Activated T-cell treated with anti-CD3 and anti-CD28 coated beads, Interleukin-2, amount 50 U/mL, for 24 hours (primary cell): Measurements from ENCODE around the gene NGB.
A peak's percentile ranks its signal among the peaks of the same experiment; 100 is the strongest.
"Not testable (repeated sequence)": the region's sequence is repeated elsewhere in the genome, so short reads cannot be mapped to it uniquely, and the experiment has no call there.

Experiments used
- DNase-seq: peaks from one replicate; pipeline ENCODE4 v3.0.0-alpha.2; 2020
- H3K27ac Mint-ChIP-seq: 2 replicates; pipeline ENCODE4 v1.8.0; 2020; ENCODE audit warnings: mild to moderate bottlenecking, mixed read lengths
- H3K27me3 Mint-ChIP-seq: 2 replicates; pipeline ENCODE4 v1.8.0; 2020; ENCODE audit warnings: mixed read lengths
- H3K36me3 Mint-ChIP-seq: 2 replicates; pipeline ENCODE4 v1.8.0; 2020; ENCODE audit warnings: low read depth, mixed read lengths
- H3K4me1 Mint-ChIP-seq: 2 replicates; pipeline ENCODE4 v1.8.0; 2020; ENCODE audit warnings: low read depth, mixed read lengths
- H3K4me3 Mint-ChIP-seq: 2 replicates; pipeline ENCODE4 v1.8.0; 2020; ENCODE audit warnings: mild to moderate bottlenecking, moderate library complexity, mixed read lengths
- H3K9me3 Mint-ChIP-seq: 2 replicates; pipeline ENCODE4 v1.8.0; 2020; ENCODE audit warnings: mixed read lengths

NGB gene

DNA sequence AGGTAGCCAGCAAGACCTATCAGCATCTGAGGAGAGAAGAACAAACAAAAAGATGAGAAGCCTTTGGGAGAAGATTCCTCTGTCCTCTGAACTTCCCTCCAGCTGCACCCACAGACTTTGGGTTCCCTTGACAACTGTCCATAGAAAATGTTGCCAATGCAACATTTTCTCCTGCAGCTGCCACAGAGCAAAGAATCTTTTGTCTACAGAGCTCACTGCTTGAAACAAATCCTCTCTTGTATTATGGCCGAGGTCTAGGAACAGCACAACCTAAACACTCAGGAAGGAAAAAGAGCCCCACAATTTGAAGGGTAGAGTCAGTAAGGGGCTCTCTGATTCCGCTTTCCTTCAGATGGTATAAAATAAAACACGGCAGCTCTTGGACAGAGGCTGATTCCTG, 35.4 kb upstream of the NGB start:
- Mint-ChIP-seq H3K4me3 (no peak overlapping the region), H3K36me3 (peaks cover 19% of the 10 kb centered on the region), H3K27ac (no peak overlapping the region), H3K9me3 (no peaks in the 10 kb centered on the region), H3K4me1 (peaks cover 37% of the 10 kb centered on the region), H3K27me3 (no peaks in the 10 kb centered on the region)
- no peak for DNase-seq

DNA sequence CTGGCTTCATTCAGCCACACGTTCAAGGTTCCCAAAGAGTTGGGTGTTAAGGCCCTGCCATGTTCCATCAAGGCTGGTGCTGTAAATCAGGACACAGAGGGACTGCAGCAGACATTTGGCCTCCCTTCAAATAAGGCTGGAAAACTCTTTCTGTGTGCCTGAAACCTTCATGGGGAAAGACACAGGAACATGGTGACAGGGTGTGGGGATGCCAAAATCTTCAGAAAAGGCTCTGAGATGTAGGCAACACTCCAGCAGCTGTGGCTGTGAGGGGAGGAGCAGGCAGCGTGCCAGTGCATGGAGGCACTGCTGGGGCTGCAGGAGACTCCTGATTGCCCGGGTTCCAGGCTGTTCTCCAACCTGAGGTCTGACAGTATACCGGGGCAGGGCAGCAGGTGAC, 34.7 kb upstream of the NGB start:
- Mint-ChIP-seq H3K4me1 (peaks cover 37% of the 10 kb centered on the region), H3K4me3 (no peak overlapping the region), H3K9me3 (no peaks in the 10 kb centered on the region), H3K27ac (no peak overlapping the region), H3K36me3 (peaks cover 22% of the 10 kb centered on the region), H3K27me3 (no peaks in the 10 kb centered on the region)
- no peak for DNase-seq

DNA sequence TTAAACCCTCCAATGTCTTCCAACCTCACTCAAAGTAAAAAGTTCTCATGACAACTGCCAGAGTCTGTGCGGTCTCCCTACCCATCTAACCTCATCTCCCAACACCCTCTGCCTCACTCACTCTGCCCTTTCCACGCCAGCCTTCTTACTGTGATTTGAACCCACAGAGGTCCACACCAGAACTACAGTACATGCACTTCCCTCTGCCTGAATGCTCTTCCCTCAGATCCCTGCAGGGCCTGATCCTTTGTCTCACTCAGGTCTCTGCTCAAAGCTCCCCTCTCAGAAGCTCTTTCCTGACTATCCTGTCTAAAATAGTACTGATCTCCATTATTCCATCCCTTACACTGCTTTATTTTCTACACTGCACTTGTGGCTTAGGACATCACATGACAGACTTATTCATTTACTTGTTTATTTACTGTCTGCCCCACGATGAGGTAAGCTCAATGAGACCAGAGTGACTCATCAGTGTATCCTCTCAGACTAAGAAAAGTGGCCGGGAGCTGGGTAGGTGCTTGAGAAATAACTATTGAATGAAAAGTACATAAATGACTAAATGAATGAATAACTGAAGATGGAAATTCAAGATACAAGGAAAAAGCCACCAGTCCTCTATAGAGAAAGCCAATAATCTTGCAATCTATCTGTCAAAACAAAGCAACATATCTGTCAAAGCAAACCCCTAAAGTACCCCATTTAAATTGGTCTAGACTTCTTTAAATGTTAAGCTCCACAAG, 32.6 kb upstream of the NGB start:
- H3K4me3 Mint-ChIP-seq, result peak overlapping the region; percentile 19
- peaks cover 34% of the 10 kb centered on the region for H3K4me1 Mint-ChIP-seq
- H3K27me3 Mint-ChIP-seq, result no peaks in the 10 kb centered on the region
- H3K36me3 Mint-ChIP-seq, result peaks cover 25% of the 10 kb centered on the region
- no peaks in the 10 kb centered on the region for H3K9me3 Mint-ChIP-seq
- peak overlapping the region; percentile 92 for H3K27ac Mint-ChIP-seq
- DNase-seq, result no peak

DNA sequence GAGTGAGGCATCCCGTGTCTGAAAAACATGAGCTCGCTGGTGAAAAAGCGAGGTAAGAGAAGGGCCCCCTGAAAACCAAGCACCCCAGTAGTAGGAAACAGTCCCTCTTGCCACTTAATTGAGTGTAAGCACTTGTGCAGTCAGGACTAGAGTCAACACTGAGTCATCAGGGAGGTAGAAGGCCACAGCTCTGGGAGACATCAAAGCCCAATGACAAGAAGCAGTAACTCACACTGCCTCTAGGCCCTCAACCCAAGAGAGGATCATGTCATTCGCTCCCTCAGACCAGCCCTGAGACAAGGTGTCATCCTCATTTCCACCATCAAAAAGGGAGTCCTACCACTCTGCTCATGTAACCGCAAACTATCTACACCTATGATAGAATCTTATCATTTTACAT, 31.9 kb upstream of the NGB start:
- DNase-seq, result no peak
- Mint-ChIP-seq H3K27ac (peak overlapping the region; percentile 92), H3K9me3 (no peaks in the 10 kb centered on the region), H3K36me3 (peaks cover 31% of the 10 kb centered on the region), H3K4me1 (peaks cover 34% of the 10 kb centered on the region), H3K27me3 (no peaks in the 10 kb centered on the region), H3K4me3 (peak overlapping the region; percentile 19)

DNA sequence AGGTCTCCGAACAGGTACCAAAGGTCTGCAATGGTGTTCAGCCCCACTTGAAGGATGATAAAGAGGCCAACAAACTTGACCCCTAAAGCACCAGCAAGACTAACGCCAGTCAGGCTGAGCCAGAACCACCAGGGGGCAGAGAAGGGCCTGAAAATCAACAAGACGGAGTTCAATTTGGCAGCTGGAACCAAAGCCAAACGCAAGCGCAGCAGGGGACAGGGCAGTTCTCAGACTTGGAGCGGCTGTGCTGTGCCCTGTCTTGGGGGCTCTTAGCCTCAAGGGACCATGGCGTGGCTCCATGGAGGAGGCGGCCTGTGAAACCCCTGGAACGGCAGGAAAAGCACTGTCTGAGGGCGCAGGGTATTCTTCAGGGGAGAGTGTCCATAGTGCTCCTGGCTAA, 30.1 kb upstream of the NGB start:
- peak; percentile 62 for DNase-seq
- no peaks in the 10 kb centered on the region for H3K27me3 Mint-ChIP-seq
- no peak overlapping the region for H3K27ac Mint-ChIP-seq
- H3K36me3 Mint-ChIP-seq, result peaks cover 44% of the 10 kb centered on the region
- H3K4me1 Mint-ChIP-seq, result peaks cover 26% of the 10 kb centered on the region
- no peak overlapping the region for H3K4me3 Mint-ChIP-seq
- H3K9me3 Mint-ChIP-seq, result no peaks in the 10 kb centered on the region

DNA sequence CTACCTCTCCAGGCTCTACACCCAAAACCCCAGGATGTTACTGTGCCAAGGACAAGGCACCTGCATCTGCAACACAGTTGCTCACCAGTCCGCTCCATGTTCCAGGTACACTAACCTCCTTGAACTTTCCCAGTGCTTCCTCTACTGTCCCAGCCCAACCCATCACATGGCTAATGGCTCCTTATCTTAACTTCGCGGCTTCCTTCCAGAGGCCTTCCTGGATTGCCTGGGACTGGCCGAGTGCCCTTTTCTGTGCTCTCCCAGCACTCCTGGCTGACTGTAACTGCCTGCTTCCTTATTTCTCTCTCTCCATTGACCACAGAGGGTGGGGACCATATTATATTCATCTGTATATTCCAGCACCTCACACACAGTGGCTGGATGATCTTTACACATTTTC, 28.8 kb upstream of the NGB start:
- no peaks in the 10 kb centered on the region for H3K9me3 Mint-ChIP-seq
- no peak overlapping the region for H3K4me3 Mint-ChIP-seq
- no peak overlapping the region for H3K27ac Mint-ChIP-seq
- H3K36me3 Mint-ChIP-seq, result peaks cover 42% of the 10 kb centered on the region
- no peaks in the 10 kb centered on the region for H3K27me3 Mint-ChIP-seq
- peaks cover 25% of the 10 kb centered on the region for H3K4me1 Mint-ChIP-seq
- DNase-seq, result no peak

DNA sequence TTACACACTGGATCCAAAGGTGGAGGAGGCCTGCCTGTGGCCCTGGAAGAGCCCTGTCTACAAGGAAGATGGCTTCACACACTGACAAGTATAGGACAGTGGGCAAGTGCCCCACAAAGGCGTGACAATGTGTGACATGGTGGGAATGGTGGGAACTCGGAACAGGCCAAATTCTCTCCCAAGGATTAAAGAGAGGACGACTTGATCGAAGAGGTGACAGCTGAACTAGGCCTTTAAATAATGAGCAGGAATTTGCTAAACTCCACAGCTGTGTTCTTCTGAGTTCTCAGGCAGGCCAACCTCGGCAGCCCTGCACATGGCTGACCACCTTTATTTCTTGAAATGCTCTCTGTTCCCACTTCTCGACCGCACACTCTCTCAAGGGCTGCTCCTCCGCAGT, 25.9 kb upstream of the NGB start:
- Mint-ChIP-seq H3K27ac (no peak overlapping the region), H3K4me3 (no peak overlapping the region), H3K4me1 (no peaks in the 10 kb centered on the region), H3K27me3 (no peaks in the 10 kb centered on the region), H3K9me3 (no peaks in the 10 kb centered on the region), H3K36me3 (peaks cover 48% of the 10 kb centered on the region)
- no peak for DNase-seq

DNA sequence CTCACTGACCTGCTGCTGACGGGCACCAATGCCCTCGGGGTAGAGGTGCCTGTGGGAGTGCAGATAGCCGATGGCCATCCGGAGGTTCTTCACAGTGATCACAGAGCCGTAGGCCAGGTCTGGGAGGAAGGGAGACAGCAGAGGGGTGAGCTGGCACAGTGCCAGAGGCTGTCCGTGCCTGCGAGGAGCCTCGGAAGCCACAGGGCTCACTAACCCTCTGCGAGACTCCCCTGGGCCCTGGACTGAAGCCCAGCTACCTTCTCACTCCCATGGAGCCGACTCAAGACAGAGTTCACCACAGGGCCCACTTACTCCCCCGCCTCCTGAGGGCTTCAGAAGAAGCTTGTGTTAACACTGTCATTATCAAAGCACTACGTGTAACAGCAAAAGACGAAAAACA, 25.1 kb upstream of the NGB start:
- Mint-ChIP-seq H3K27me3 (no peaks in the 10 kb centered on the region), H3K4me1 (no peaks in the 10 kb centered on the region), H3K4me3 (no peak overlapping the region), H3K27ac (no peak overlapping the region), H3K9me3 (no peaks in the 10 kb centered on the region), H3K36me3 (peaks cover 46% of the 10 kb centered on the region)
- DNase-seq, result no peak

DNA sequence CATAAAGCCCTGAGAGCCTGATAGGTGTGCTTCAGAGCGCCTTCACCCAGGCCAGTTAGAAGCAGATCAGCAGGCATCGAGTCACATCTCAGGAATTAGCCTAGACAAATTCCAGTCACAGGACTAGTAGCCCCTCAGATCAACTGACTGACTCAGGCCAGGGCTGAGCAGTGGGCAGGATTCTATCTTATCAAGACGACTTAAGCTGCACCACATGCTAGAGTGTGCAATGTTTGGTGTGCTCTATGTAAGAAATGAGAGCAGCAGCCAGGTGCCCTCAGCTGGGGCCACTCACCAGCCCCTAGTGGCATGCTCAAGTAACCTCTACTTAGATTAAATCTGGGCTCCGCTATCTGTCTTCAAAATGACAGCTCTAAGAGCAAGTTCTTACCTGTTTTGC, 19.7 kb upstream of the NGB start:
- no peak overlapping the region for H3K27ac Mint-ChIP-seq
- no peaks in the 10 kb centered on the region for H3K9me3 Mint-ChIP-seq
- no peaks in the 10 kb centered on the region for H3K4me1 Mint-ChIP-seq
- no peak for DNase-seq
- peaks cover 35% of the 10 kb centered on the region for H3K36me3 Mint-ChIP-seq
- H3K27me3 Mint-ChIP-seq, result no peaks in the 10 kb centered on the region
- no peak overlapping the region for H3K4me3 Mint-ChIP-seq

DNA sequence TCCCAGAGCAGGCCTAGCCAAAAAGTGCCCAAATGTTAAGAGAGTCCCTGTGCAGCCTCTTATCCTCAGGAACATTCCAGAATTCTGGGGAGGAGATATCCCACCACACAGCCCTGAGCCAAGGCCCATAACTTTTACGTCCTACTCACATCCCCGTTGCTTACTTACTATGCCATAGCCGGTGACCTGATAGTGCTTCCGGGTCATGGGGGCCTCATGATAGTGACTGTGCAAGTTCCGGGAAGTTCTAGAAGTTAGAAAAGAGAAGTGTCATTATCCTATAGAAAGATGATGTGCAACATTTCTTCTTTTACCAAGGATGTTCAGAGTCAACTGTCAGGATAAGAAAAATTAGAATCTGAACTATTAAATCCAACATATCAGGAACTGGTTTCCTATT, 15.6 kb upstream of the NGB start:
- peaks cover 41% of the 10 kb centered on the region for H3K36me3 Mint-ChIP-seq
- no peaks in the 10 kb centered on the region for H3K27me3 Mint-ChIP-seq
- H3K4me3 Mint-ChIP-seq, result no peak overlapping the region
- no peaks in the 10 kb centered on the region for H3K9me3 Mint-ChIP-seq
- no peak for DNase-seq
- H3K4me1 Mint-ChIP-seq, result no peaks in the 10 kb centered on the region
- no peak overlapping the region for H3K27ac Mint-ChIP-seq

DNA sequence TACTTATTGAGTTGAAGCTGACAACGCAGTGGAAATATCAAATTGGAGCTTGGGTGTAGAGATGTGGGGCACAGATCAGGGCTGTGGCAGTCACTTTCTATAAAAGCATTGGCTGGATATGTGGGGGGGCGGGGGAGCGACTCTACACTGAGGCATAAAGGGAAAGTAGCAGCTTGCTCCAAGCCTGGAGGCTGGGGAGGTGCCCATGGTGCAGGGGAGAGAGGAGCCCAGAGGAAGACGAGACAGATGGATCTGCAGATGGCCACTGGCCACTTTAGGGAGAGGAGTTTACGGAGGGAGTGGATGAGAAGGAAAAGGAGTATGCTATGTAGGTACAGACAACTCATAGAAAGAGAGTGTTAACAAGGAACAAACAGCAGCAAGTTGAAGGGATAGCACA, 13.5 kb upstream of the NGB start:
- no peak for DNase-seq
- H3K36me3 Mint-ChIP-seq, result peaks cover 44% of the 10 kb centered on the region

DNA sequence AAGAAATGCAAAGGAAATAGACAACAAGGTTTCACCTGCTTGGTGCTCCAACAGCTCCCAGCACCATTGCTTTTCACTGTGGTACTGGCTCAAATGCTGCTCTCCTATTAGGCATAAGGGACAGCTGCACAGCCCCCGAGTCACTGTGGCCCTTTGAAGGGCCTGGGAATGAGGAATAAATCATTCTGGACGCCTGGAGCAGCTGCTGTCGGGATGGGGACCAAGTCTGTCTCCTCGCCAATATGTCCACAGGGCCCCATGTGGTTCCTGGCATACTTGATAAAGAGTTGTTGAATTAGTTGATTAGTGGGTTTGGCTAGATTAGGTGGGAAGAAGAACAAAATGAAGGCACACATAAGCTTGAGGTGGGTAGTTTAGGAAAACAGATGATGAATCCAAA, 13.1 kb upstream of the NGB start:
- DNase-seq, result no peak
- Mint-ChIP-seq H3K4me3 (no peak overlapping the region), H3K27me3 (no peaks in the 10 kb centered on the region), H3K4me1 (no peaks in the 10 kb centered on the region), H3K27ac (no peak overlapping the region), H3K36me3 (peaks cover 46% of the 10 kb centered on the region), H3K9me3 (no peaks in the 10 kb centered on the region)

More for the DNA sequence above, 13.5 kb upstream of the NGB start:
- H3K4me1 Mint-ChIP-seq, result no peaks in the 10 kb centered on the region
- H3K9me3 Mint-ChIP-seq, result no peaks in the 10 kb centered on the region
- H3K4me3 Mint-ChIP-seq, result no peak overlapping the region
- no peak overlapping the region for H3K27ac Mint-ChIP-seq
- H3K27me3 Mint-ChIP-seq, result no peaks in the 10 kb centered on the region

DNA sequence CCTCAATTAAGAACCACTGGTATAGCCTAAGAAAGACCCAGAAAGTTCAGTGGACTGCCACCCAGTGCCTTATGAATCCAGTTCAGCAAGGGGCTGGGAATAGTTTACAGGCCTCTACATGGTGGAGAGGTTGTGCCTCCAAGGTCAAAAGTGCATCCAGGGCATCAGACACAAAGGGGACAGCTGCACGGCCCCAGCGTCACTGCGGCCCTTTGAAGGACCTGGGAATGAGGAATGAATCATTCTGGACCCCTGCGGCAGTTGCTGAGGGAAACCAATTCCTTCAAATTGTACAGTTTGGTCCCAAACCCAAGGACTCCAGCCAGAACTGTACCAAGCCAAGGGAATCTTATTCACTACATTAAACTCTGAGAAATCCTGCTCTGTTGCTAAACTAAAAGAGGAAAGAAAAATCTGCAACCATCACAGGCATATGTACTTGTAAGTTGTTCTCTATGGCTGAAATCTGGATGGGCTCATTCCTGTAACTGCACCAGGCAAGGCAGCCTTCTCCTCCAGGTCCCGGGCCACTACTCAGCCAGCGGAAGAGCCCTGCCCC, 10.9 kb upstream of the NGB start:
- Mint-ChIP-seq H3K27ac (no peak overlapping the region), H3K27me3 (no peaks in the 10 kb centered on the region), H3K4me3 (no peak overlapping the region), H3K9me3 (no peaks in the 10 kb centered on the region), H3K4me1 (no peaks in the 10 kb centered on the region), H3K36me3 (peaks cover 57% of the 10 kb centered on the region)
- no peak for DNase-seq

DNA sequence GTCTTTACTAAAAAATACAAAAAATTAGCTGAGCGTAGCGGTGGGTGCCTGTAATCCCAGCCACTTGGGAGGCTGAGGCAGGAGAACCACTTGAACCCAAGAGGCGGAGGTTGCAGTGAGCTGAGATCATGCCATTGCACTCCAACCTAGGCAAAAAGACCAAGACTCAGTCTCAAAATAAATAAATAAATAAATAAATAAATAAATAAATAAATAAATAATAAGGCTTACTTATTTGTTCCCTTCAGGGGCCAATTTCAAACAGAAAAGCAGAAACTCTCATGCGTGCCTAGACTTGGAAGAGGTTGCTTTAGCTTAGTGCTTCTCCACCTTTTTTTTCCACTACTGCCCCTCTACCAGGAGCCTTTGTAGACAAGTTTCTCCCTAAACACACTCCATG, 9.9 kb upstream of the NGB start:
- H3K27ac Mint-ChIP-seq, H3K4me3 Mint-ChIP-seq, H3K4me1 Mint-ChIP-seq, H3K27me3 Mint-ChIP-seq, H3K9me3 Mint-ChIP-seq, DNase-seq: not testable (repeated sequence)
- H3K36me3 Mint-ChIP-seq, result peaks cover 47% of the 10 kb centered on the region

DNA sequence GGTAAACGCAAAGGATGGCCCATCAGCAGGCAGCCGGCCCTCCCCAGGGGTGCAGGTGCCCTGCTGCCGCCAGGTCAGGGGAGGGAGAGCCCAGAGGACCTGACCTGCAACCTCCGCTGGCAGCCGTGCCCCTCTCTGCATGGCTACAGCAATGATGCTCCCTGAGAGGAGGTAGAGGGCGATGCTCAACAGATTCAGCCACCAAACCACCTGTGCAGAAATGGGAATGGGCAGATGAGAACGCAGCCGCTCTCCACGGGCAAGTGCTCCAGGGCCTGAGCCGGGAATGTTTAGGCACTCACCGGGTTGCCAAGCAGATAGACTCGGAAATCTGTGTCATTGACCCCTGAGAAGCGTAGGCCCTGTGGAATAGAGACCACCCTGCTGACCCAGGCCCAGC, 8.7 kb upstream of the NGB start:
- DNase-seq, result no peak
- H3K4me1 Mint-ChIP-seq, result no peaks in the 10 kb centered on the region
- peaks cover 35% of the 10 kb centered on the region for H3K36me3 Mint-ChIP-seq

More for the DNA sequence above, 8.7 kb upstream of the NGB start:
- Mint-ChIP-seq H3K27ac (no peak overlapping the region), H3K27me3 (no peaks in the 10 kb centered on the region), H3K9me3 (no peaks in the 10 kb centered on the region), H3K4me3 (no peak overlapping the region)
